ENCODE results near the gene CSNK1D.

Gene CSNK1D

DNA sequence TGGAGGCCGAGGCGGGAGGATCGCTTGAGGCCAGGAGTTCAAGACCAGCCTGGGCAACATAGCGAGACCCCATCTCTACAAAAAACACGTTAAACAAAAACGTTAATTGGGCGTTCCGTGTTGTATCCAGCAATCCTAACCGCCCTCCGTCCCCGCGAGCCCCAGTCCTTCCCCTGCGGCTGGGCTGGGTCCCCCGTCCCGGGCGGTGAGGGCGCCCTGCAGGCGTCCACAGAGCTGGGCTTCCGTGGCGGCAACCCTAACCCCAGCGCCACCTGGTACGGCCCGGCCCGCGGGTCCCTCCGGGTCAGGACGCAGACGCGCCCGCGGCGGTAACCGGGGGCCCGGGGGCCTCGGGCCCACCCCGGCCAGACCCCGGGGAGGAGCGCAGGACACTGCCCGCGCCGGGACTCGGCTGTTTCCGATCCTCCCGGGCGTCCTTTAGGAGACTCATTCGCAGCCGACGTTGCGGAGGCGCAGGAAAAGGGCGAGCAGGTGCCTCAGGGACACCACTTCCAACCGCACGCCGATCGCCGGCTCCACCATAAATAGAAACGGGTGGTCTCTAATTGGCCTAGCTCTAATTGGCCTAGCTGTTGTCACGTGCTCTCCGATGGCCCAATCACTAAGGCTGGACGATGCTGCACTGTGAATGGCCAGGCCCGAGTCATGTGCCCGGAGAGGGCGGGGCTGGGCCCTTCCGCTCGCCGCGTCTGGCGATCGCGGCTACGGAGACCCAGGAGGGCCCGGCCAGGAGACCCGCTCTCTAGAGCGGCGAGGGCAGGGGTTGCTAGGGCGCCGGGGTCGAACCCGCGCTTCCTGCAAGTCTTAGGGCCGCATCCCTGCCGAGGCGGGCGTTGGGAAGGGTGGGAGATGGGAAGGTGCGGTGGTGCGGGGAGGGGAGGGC is 19.0 kb upstream of the CSNK1D start (continued):
- TF ChIP-seq ZNF324 (tag by site-specific recombination; IDR thresholded peaks at IDR 0.05) (0 out of 2 replicates have a peak, but pooled peaks have one; percentile 44), ZNF561 (tag by site-specific recombination; IDR thresholded peaks at IDR 0.05; ENCODE audit: borderline replicate concordance) (0 out of 2 replicates have a peak, but pooled peaks have one; percentile 55), ZNF48 (tag by site-specific recombination; IDR thresholded peaks at IDR 0.05) (no peak), GLI4 (tag by site-specific recombination; IDR thresholded peaks at IDR 0.05) (0 out of 2 replicates have a peak, but pooled peaks have one; percentile 19), ZNF18 (tag by site-specific recombination; IDR thresholded peaks at IDR 0.05) (no peak), ZSCAN30 (tag by site-specific recombination; IDR thresholded peaks at IDR 0.05) (peak; percentile 81), ZNF600 (tag by site-specific recombination; IDR thresholded peaks at IDR 0.05) (peak; percentile 73), ZNF132 (tag by site-specific recombination; IDR thresholded peaks at IDR 0.05; ENCODE audit: borderline replicate concordance) (no peak), ZBTB48 (tag by site-specific recombination; IDR thresholded peaks at IDR 0.05) (peak; percentile 65), ZNF184 (tag by site-specific recombination; IDR thresholded peaks at IDR 0.05) (peak; percentile 44; the same call in 1 of the 2 replicates), ZIC2 (tag by site-specific recombination; IDR thresholded peaks at IDR 0.05) (no peak), WT1 (tag by site-specific recombination; IDR thresholded peaks at IDR 0.05) (peak; percentile 50; the same call in 1 of the 2 replicates), PATZ1 (tag by site-specific recombination; IDR thresholded peaks at IDR 0.05) (peak; percentile 79), ZNF701 (tag by site-specific recombination; IDR thresholded peaks at IDR 0.05) (no peak), ZNF830 (tag by site-specific recombination; IDR thresholded peaks at IDR 0.05; ENCODE audit: low read depth) (no peak), KLF1 (tag by site-specific recombination; IDR thresholded peaks at IDR 0.05) (peak; percentile 65), FEZF1 (tag by site-specific recombination; IDR thresholded peaks at IDR 0.05) (0 out of 2 replicates have a peak, but pooled peaks have one; percentile 31), ZNF596 (tag by site-specific recombination; IDR thresholded peaks at IDR 0.05) (0 out of 2 replicates have a peak, but pooled peaks have one; percentile 27)
- TF ChIP-seq, protein P1, sequence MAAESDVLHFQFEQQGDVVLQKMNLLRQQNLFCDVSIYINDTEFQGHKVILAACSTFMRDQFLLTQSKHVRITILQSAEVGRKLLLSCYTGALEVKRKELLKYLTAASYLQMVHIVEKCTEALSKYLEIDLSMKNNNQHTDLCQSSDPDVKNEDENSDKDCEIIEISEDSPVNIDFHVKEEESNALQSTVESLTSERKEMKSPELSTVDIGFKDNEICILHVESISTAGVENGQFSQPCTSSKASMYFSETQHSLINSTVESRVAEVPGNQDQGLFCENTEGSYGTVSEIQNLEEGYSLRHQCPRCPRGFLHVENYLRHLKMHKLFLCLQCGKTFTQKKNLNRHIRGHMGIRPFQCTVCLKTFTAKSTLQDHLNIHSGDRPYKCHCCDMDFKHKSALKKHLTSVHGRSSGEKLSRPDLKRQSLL (tag by site-specific recombination; IDR thresholded peaks at IDR 0.05), result peak; percentile 19; the same call in 1 of the 2 replicates

- Histone ChIP-seq H3K4me3 (ENCODE audit: low read depth, low read length) (peak overlapping the region; percentile 57), H3K4me1 (ENCODE audit: control insufficient read depth, insufficient read depth, low read length) (peaks cover 8% of the 10 kb centered on the region), H3K36me3 (ENCODE audit: control insufficient read depth in 2 of 2, insufficient read depth in 1 of 2, low read length in 2 of 2) (no peaks in the 10 kb centered on the region), H3K27ac (ENCODE audit: extremely low read depth, low read depth, low read length) (peak overlapping the region; percentile 78), H3K9me3 (ENCODE audit: control insufficient read depth, insufficient read depth, low read depth, low read length) (no peaks in the 10 kb centered on the region)
- POLR2A ChIA-PET, result interaction anchor here (0.6 to 2.5 kb wide), 12 partner anchors 9 to 56 kb away, joined by 3 to 44 read pairs (median 11); partner anchors contain the start of genes CSNK1D and SECTM1
- CTCF ChIA-PET, result interaction anchor here (0.6 to 1.7 kb wide), 3 partner anchors 55 to 270 kb away, joined by 3 to 8 read pairs (median 3); no protein-coding TSS in a partner anchor
- TF ChIP-seq ZNF202 (tag by site-specific recombination; IDR thresholded peaks at IDR 0.05; ENCODE audit: borderline replicate concordance) (no peak), ZNF280D (tag by site-specific recombination; IDR thresholded peaks at IDR 0.05) (0 out of 2 replicates have a peak, but pooled peaks have one; percentile 53)
Observed at GRCh38 chr17:82291582-82292250, 18.2 kb upstream of the CSNK1D start.
